GM12874 (cell line): ENCODE results near the gene CCNF.

Source experiments
- TF ChIP-seq, protein P1 (sequence below): IDR thresholded peaks from 2 replicates; pipeline ENCODE4 v1.5.1; 2011; ENCODE audit warnings: low read depth, mild to moderate bottlenecking, control low read depth, low read length, moderate library complexity; ENCODE audit not compliant: insufficient read depth

CCNF gene

DNA sequence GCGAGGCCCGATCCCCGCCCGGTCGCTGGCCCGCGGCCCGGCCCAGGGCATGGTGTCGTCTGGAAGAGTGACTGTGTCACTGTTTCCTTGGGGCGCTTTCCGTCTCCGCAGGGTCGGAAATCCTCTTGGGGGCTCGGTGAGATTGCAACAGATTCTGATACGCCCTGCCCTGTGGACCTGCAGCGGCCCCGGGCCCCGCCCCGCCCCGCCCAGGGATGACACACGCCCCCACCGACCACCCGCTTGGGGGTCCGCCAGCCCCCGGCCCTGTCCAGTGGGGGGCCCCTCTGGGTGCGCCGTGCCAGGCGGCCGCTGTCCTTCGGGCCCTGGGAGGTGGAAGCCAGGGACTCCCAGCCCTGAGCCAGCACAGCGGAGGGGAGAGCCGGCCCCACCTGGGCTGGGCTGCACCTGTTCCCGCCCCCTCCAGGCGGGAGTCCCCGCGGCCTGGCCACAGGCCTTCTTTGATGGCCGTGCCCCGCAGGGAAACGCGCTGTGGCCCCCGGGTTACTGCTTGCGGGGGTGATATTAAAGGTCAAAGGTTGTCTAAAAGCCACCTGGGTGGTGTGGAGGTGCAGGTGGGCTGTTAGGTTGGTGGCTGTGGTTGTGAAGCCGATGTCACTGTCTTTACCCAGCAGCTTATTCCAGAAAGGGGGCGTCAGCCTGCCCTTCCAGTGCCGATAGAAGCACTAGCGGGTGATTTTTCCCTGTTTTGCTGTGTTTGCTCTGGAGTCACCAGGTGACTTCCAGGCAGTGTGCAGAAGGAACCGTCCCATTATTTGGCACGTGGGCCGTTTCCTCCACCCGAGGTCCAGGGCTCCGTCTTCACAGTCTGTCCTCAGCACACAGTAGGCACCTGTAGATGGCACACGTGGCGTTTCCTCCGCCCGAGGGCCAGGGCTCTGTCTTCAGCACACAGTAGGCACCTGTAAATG, 46.4 kb downstream of the CCNF start:
- TF ChIP-seq, protein P1, sequence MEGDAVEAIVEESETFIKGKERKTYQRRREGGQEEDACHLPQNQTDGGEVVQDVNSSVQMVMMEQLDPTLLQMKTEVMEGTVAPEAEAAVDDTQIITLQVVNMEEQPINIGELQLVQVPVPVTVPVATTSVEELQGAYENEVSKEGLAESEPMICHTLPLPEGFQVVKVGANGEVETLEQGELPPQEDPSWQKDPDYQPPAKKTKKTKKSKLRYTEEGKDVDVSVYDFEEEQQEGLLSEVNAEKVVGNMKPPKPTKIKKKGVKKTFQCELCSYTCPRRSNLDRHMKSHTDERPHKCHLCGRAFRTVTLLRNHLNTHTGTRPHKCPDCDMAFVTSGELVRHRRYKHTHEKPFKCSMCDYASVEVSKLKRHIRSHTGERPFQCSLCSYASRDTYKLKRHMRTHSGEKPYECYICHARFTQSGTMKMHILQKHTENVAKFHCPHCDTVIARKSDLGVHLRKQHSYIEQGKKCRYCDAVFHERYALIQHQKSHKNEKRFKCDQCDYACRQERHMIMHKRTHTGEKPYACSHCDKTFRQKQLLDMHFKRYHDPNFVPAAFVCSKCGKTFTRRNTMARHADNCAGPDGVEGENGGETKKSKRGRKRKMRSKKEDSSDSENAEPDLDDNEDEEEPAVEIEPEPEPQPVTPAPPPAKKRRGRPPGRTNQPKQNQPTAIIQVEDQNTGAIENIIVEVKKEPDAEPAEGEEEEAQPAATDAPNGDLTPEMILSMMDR, result no peak

DNA sequence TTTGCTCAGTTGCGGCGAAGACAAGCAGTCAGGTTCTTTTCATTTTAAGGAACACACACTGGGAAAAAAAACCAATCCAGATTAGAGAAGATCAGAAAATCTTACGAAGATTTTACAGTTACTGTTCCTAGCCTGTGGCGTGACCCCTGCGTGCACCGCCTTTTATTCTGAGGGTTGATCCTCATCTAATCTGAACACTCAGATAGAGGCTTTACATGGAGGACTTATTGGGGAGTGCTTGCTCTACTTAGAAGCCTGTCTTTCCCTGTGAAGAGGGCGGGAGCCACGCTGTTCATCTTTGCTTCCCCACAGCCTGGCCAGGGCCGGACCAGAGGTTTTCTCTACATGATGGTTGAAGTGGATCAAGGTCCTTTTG, 47.1 kb downstream of the CCNF start:
- TF ChIP-seq, protein P1, result no peak

DNA sequence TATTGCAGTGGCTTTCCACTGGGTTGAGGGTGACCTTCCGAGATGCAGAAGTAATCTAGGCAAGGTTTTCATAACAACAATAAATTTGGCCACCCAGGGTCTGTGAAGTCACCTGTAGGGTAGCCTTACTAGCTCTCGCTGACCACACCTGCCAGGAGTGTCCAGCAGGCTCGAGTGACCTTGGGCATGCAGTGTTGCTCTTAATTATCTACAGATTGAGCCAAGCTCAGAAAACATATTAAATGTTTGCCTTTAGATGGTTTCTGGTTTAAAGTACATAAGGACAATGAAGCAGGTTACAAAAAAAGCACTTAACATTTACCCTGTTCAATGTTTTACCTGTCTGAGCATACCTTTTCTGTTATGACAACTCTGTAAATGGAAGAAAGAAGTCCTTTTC, 47.5 kb downstream of the CCNF start:
- TF ChIP-seq, protein P1, result no peak

DNA sequence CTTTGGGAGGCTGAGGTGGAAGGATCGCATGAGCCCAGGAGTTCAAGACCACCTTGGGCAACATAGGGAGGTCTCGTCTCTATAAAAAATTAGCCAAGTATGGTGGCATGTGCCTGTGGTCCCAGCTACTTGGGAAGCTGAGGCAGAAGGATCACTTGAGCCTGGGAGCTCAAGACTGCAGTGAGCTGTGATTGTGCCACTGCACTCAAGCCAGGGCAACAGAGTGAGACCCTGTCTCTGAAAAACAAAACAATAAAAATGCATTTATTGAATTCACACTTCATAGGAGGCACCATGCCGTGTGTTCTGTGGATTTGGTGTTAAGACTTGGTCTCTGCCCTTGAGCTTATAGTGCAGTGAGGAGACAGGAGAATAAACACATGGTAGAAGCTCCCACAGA, 48.1 kb downstream of the CCNF start:
- TF ChIP-seq, protein P1, result no peak

DNA sequence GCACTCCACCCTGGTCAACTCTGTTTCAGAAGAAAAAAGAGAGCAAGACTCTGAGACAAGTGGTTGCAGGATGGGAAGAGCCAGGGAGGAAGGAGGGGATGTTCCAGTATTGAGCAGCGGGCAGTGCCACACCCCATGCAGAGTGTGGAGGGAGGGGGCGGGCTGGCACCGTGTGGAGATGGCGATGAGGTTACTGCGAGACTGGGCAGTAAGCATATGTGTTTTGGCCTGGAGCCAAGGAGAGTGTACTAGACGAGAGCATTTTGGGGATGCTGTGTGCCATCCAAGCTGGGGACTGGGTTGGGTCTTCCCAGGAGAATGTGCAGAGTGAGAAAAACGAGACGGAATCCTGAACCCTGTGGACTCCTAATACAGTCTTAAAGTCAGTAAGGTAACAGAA, 49.0 kb downstream of the CCNF start:
- TF ChIP-seq, protein P1, result no peak

DNA sequence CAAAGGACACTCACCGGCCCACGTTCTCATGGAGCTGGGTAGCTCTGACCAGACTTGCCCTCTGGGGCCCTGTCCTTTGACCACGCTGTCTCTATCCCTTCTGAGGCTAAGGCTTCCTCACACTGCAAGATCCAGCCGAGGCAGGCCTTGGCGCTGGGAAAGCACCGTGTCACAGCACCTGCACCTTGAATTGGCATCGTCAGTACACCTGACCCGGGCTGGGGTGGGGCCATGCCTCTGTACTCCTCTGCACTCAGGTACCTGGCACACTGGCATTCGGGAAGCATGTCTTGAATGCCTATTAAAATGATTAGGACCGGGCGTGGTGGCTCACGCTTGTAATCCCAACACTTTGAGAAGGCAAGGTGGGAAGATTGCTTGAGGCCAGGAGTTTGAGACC, 51.7 kb downstream of the CCNF start:
- TF ChIP-seq, protein P1, result no peak

DNA sequence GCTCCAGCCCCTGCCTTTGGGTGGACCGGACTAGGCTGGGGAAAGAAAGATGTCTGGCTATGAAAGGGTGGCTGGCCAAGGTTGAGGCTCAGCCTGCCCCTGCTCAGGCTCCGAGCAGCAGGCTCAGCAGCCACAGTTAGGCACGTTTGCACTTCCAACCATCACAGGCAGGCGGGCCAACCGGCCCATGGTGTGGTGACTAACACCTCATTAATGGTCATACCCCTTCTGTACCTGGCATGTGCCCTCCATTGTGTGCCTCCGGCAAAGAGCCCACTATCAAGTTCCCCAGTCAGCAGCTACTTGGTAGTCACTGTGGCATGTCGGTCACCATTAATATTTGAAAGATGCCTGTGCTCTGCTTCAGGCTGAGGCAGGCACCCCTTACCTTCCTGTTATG, 52.4 kb downstream of the CCNF start:
- TF ChIP-seq, protein P1, result no peak
